Muscle layer of colon (tissue), 2 donors: Measurements from ENCODE around the gene TAPBPL.
A peak's percentile ranks its signal among the peaks of the same experiment; 100 is the strongest.
"Not testable (repeated sequence)": the region's sequence is repeated elsewhere in the genome, so short reads cannot be mapped to it uniquely, and the experiment has no call there.

ENCODE experiments used
- H3K27ac ChIP-seq: one replicate; pipeline ENCODE4 v1.7.0; 2013; ENCODE audit warnings: low read depth, mild to moderate bottlenecking, low read length, moderate library complexity
- H3K27me3 ChIP-seq, 2 donors: one replicate each; pipeline ENCODE4 v1.7.0; 2013; ENCODE audit warnings: low read length in 2 of 2, mild to moderate bottlenecking in 2 of 2; ENCODE audit not compliant: insufficient read depth in 2 of 2, control insufficient read depth in 1 of 2
- H3K36me3 ChIP-seq: one replicate; pipeline ENCODE4 v1.7.0; 2013; ENCODE audit warnings: mild to moderate bottlenecking, low read length; ENCODE audit not compliant: insufficient read depth
- H3K4me1 ChIP-seq: one replicate; pipeline ENCODE4 v1.7.0; 2013; ENCODE audit warnings: mild to moderate bottlenecking, low read length; ENCODE audit not compliant: insufficient read depth
- H3K4me3 ChIP-seq, 2 donors: one replicate each; pipeline ENCODE4 v1.7.0; 2013; ENCODE audit warnings: low read length in 2 of 2, low read depth in 1 of 2, mild to moderate bottlenecking in 1 of 2, moderate library complexity in 1 of 2
- H3K9ac ChIP-seq: one replicate; pipeline ENCODE4 v1.7.0; 2013; ENCODE audit warnings: low read length
- H3K9me3 ChIP-seq: one replicate; pipeline ENCODE4 v1.7.0; 2013; ENCODE audit warnings: mild to moderate bottlenecking, low read length
- donor health status: abdominal sarcoma.
- donor health status: Adenocarcinoma of cecum.

TAPBPL gene

GRCh38 chr12:6425590-6426531 is 26.0 kb upstream of the TAPBPL start:
- H3K4me3 ChIP-seq: no peak overlapping the region
- no peak overlapping the region for H3K9ac ChIP-seq
- H3K36me3 ChIP-seq: no peaks in the 10 kb centered on the region
- no peak overlapping the region for H3K27ac ChIP-seq
- H3K9me3 ChIP-seq: no peaks in the 10 kb centered on the region
- no peaks in the 10 kb centered on the region for H3K27me3 ChIP-seq
- peaks cover 19% of the 10 kb centered on the region for H3K4me1 ChIP-seq

GRCh38 chr12:6426882-6427671 is 24.8 kb upstream of the TAPBPL start:
- no peak overlapping the region for H3K9ac ChIP-seq
- H3K27ac ChIP-seq: no peak overlapping the region
- H3K9me3 ChIP-seq: no peaks in the 10 kb centered on the region
- H3K27me3 ChIP-seq: no peaks in the 10 kb centered on the region
- H3K4me1 ChIP-seq: peaks cover 21% of the 10 kb centered on the region
- no peaks in the 10 kb centered on the region for H3K36me3 ChIP-seq
- H3K4me3 ChIP-seq: no peak overlapping the region

- peaks cover 21% of the 10 kb centered on the region for H3K4me1 ChIP-seq
- not testable (repeated sequence) for H3K4me3 ChIP-seq, H3K36me3 ChIP-seq, H3K27me3 ChIP-seq, H3K27ac ChIP-seq, H3K9ac ChIP-seq, H3K9me3 ChIP-seq
These were observed 24.0 kb upstream of the TAPBPL start for GRCh38 chr12:6427796-6428195.

- Histone ChIP-seq H3K27me3 (no peaks in the 10 kb centered on the region), H3K9me3 (no peaks in the 10 kb centered on the region), H3K4me3 (no peak overlapping the region), H3K4me1 (peaks cover 21% of the 10 kb centered on the region), H3K36me3 (no peaks in the 10 kb centered on the region), H3K27ac (no peak overlapping the region), H3K9ac (no peak overlapping the region)
These were observed 23.5 kb upstream of the TAPBPL start for GRCh38 chr12:6428326-6428725.

- Histone ChIP-seq H3K27ac (peak overlapping the region; percentile 75), H3K4me3 (peak overlapping the region; percentile 17 to 37), H3K36me3 (no peaks in the 10 kb centered on the region), H3K9ac (peak overlapping the region; percentile 13), H3K9me3 (no peaks in the 10 kb centered on the region), H3K4me1 (peaks cover 12% of the 10 kb centered on the region), H3K27me3 (no peaks in the 10 kb centered on the region)
These were observed 21.5 kb upstream of the TAPBPL start for GRCh38 chr12:6430124-6430989.

GRCh38 chr12:6432991-6433390 is 18.9 kb upstream of the TAPBPL start:
- Histone ChIP-seq H3K4me1 (peaks cover 12% of the 10 kb centered on the region), H3K27me3 (no peaks in the 10 kb centered on the region), H3K9me3 (no peaks in the 10 kb centered on the region), H3K9ac (no peak overlapping the region), H3K4me3 (no peak overlapping the region), H3K36me3 (no peaks in the 10 kb centered on the region), H3K27ac (no peak overlapping the region)

GRCh38 chr12:6434205-6435140 is 17.4 kb upstream of the TAPBPL start:
- no peak overlapping the region for H3K27ac ChIP-seq

GRCh38 chr12:6435961-6436715 is 15.7 kb upstream of the TAPBPL start:
- H3K36me3 ChIP-seq: peaks cover 9% of the 10 kb centered on the region
- H3K4me1 ChIP-seq: peaks cover 2% of the 10 kb centered on the region
- H3K4me3 ChIP-seq: no peak overlapping the region
- no peaks in the 10 kb centered on the region for H3K9me3 ChIP-seq
- no peak overlapping the region for H3K9ac ChIP-seq
- no peaks in the 10 kb centered on the region for H3K27me3 ChIP-seq
- H3K27ac ChIP-seq: no peak overlapping the region

More at GRCh38 chr12:6434205-6435140, 17.4 kb upstream of the TAPBPL start:
- H3K4me1 ChIP-seq: peaks cover 12% of the 10 kb centered on the region
- H3K4me3 ChIP-seq: no peak overlapping the region
- peaks cover 8% of the 10 kb centered on the region for H3K36me3 ChIP-seq
- H3K9ac ChIP-seq: no peak overlapping the region
- no peaks in the 10 kb centered on the region for H3K27me3 ChIP-seq
- no peaks in the 10 kb centered on the region for H3K9me3 ChIP-seq

GRCh38 chr12:6437586-6437985 is 14.3 kb upstream of the TAPBPL start:
- H3K9ac ChIP-seq: no peak overlapping the region
- H3K4me1 ChIP-seq: no peaks in the 10 kb centered on the region
- H3K27ac ChIP-seq: no peak overlapping the region
- H3K36me3 ChIP-seq: peaks cover 9% of the 10 kb centered on the region
- H3K4me3 ChIP-seq: no peak overlapping the region
- no peaks in the 10 kb centered on the region for H3K9me3 ChIP-seq
- H3K27me3 ChIP-seq: no peaks in the 10 kb centered on the region

GRCh38 chr12:6438345-6438744 is 13.5 kb upstream of the TAPBPL start:
- no peak overlapping the region for H3K27ac ChIP-seq
- H3K36me3 ChIP-seq: peaks cover 16% of the 10 kb centered on the region
- no peaks in the 10 kb centered on the region for H3K4me1 ChIP-seq
- H3K9me3 ChIP-seq: no peaks in the 10 kb centered on the region
- no peaks in the 10 kb centered on the region for H3K27me3 ChIP-seq
- no peak overlapping the region for H3K9ac ChIP-seq
- H3K4me3 ChIP-seq: no peak overlapping the region
